GM21825 (cell line): ENCODE measurements around the gene ATN1.

Experiments
- ATAC-seq: cut with Tn5 transposase; IDR thresholded peaks from one replicate; pipeline ENCODE4 v1.9.1; 2021; ENCODE audit warnings: mild to moderate bottlenecking, moderate library complexity; ENCODE audit not compliant: unreplicated experiment

ATN1 gene

DNA sequence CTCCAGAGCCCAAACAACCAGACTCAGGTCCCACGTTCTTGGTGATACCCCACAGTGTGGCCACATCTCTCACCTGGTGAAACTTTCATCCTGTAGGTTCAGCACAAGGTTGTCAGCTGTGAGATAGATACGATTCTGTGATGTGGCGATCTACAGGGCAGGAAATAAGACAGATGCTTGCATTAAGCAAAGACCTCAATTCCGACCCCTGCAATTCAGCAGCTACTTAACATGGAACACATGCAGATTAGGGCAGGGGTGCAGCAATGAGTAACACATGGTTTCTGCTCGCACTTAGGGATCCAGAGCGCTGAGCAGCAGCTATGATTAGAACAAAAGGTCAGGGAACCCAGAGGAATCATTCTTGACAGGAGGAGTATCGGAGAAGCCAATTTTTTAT, 38.6 kb downstream of the ATN1 start:
- ATAC-seq, result no peak

DNA sequence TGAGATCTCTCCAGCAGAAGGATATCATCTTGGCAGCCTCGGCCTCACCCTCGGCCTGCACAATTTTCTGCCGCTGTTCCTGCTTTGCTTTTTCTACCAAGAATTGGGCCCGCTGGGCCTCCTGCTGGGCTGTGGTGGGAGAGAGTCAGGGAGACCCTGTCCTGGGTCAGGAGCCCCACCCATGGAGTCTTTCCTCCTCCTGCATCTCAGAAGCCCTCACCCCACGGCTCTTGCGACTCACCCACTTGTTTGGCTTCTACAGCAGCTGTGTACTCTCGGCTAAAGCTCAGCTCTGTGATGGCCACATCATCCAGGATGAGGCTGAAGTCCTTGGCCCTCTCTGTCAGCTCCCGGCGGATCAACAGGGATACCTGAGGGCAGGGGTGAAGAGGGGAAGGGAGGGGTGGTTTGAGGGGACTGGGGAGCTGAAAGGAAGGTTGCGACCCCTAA, 39.9 kb downstream of the ATN1 start:
- ATAC-seq, result no peak

DNA sequence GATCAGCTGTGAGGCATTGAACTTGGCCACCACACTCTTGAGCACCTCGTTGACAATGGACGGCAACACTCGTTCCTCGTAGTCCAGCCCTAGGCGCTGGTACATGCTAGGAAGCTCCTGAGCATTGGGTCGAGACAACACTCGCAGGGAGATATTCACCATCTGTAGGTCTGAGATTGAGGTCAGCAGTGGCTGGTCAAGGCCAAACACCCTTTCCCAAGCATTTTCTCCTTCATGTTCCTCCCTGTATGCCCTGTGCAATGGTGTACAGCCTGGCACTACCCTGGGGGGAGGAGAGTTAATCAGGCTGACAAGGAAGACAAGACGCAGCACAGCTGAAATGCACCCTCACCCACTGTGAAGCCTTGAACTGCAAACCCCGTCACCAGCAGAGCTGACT, 40.7 kb downstream of the ATN1 start:
- no peak for ATAC-seq

GRCh38 chr12:6970096-6970527, 42.4 kb downstream of the ATN1 start:
- peak; percentile 6 for ATAC-seq

- ATAC-seq, result no peak
Measured at GRCh38 chr12:6974180-6974579, 46.4 kb downstream of the ATN1 start.

DNA sequence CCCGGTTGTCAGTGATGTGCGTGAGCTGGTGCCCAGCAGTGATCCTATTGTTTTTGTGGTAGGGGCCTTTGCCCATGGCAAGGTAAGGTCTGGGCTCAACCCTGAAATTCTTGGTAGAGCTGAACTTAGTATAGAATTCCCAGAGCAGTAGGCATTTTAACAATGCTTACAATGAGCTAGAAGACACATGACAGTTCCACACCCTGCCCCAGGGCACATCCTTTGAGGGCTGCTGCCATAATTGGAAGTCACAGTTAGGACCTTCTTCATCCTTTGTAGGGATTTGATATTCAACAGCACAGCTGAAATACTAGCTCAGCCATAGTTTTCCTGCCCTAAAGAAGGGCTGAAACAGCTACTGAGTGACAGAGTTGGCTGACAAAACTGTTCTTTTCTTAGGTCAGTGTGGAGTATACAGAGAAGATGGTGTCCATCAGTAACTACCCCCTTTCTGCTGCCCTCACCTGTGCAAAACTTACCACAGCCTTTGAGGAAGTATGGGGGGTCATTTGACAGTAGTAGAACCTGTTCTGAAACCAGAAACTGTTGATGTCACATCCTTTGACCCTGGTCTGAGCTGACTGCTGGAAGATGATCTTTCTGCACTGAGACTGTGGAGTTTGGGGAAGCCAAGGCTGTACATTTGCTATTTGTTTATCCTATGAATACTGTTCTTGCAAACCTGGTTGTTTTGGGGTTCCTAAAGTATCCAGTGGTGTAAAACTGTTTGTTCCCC, 47.7 kb downstream of the ATN1 start:
- ATAC-seq, result no peak

- ATAC-seq, result no peak
Measured at GRCh38 chr12:6977653-6978052, 49.9 kb downstream of the ATN1 start.

DNA sequence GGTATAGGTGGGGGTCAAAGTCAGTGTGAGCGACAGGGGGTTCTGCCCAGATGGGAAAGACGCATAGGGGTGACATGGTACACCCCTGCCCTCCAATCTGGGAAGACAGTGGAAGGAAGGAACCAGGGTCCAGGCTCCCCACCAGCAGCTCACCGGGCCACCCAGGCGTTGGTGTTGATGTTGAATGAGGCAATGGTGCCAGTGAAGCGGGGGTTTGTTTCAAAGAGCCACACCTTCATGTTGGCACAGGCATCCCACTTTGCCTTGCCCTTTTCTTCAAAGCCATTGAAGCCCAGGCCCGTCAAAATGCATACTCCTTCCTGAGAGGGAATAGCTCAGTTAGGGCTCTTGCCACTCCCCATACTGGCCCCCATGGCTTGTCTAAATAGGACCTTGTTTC, 50.4 kb downstream of the ATN1 start:
- ATAC-seq, result no peak

DNA sequence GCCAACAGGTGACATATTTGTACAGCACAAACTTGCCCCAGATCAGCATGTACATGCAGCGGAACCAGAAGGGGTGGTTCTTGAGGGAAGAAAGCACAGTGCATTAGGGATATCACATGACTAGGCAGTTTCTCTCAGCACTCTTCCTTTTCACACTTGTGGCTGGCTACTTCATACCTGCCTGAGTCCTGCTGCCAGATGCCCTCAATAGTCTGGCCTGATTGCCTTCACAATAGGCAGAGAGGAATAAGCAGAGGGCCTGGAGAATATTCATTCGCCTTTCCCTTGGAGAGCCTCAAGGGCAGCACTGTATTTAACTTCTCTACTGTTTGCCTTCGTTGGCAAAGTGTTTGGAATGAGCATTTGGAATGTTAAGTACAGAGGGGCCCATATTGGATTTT, 50.9 kb downstream of the ATN1 start:
- no peak for ATAC-seq

- ATAC-seq, result no peak
Measured at GRCh38 chr12:6979021-6979420, 51.3 kb downstream of the ATN1 start.

DNA sequence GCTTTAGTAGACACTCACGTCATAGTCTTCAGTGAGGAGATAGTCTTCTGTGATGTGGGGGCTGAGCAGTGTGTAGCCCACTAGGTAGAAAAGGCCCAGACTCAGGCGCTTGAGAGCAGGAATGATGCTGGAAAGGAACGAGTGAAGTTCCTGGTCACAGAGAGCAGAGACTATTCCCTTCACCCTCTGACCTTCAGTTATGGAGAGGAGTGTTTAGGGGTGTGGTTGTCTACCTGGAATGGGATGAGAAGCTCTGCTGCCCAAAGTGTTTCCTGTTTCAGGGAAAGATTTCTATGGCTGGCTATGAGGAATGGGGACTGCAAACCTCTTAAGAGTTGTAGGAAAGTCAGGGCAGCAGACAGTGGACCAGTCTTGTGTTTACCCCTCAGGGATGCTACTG, 51.7 kb downstream of the ATN1 start:
- ATAC-seq, result no peak

DNA sequence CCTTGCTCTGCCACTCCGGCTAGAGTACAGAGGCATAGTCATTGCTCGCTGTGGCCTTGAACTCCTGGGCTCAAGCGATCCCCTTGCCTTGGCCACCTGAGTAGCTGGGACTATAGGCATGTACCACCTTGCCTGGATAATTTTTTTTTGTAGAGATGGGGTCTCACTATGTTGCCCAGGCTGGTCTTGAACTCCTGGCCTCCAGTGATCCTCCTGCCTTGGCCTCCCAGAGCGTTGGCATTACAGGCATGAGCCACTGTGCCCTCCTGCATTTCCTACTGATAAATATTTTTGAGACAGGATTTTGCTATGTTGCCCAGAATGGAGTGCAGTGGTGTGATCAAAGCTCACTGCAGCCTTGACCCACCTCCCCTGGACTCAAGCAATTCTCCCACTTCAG, 52.3 kb downstream of the ATN1 start:
- no peak for ATAC-seq

DNA sequence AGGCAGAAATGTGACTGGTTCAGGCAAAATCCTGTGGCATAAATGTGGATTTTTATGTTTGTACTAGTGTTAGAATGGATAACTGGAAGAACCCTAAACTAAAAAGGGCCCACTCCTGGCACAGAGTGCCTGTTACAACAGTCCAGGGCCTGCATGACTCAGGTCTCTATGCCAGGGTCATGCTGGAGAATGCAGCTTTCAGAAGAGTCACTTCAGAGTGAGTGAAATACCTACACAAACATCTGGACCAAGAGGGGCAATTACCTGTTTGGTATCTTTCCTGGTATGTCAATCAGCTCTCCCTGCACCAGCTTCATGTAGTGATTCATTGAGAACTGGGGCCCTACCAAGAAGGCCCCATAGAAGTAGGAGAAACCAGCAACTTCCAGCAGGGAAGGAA, 53.0 kb downstream of the ATN1 start:
- ATAC-seq, result no peak

DNA sequence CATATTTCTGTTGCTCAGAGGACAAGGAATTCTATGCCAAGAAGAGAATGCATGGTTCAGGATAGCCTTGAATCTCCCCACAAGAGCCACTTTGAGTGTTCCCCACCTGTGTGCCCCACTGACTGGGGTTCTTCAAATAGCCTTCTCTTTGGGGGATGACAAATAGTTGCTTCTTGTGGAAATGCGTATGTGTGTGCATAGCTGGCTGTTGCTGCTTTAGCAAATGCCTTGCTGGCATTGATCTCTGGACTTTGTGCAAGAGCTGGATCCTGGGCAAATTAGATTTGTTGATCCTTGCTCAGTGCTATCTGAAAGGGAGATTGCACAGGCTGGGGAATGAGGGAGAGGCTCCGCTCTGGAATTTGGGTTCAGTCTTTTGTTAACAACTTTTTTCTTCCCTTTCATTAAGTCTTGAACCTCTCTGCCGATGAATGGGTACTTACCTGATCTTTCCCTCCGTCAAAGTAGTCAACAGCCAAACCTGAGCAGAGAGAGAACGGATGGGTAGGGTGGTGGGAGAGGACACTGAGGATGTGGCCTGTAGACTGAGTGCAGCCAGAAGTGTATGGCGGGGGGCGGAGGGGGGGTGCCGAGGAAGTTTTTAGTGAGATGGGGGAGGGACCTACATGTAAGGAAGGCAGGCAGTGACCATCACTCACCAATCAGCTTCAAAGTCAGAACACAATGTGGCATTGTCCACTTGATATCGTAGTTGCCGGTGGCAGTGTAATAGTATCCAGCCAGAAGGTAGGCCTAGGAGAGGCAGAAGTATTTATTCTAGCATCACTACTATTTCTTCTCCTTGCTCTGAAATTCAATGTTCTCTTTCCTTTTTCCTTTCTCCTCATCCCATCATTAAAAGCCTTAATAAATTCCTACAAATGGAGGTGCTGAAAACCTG, 53.6 kb downstream of the ATN1 start:
- no peak for ATAC-seq

DNA sequence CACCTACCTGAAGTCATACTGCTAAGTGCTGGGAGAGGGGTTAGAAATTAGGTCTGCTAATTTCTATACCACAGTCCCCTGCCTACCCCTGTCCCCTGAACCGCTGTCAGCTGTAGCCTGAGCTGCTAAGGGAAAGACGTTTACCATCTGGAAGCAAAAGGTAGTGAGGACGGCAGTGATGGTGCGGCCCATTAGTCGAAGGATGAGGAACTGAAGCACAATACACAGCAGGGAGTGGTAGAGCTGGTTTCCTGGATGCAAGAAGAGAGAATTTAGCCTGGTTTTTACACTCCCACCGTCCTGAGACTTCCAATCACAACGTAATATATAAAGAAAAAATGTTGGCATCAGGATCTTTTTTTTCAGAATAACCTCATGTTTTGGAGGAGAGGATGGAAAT, 54.8 kb downstream of the ATN1 start:
- no peak for ATAC-seq

DNA sequence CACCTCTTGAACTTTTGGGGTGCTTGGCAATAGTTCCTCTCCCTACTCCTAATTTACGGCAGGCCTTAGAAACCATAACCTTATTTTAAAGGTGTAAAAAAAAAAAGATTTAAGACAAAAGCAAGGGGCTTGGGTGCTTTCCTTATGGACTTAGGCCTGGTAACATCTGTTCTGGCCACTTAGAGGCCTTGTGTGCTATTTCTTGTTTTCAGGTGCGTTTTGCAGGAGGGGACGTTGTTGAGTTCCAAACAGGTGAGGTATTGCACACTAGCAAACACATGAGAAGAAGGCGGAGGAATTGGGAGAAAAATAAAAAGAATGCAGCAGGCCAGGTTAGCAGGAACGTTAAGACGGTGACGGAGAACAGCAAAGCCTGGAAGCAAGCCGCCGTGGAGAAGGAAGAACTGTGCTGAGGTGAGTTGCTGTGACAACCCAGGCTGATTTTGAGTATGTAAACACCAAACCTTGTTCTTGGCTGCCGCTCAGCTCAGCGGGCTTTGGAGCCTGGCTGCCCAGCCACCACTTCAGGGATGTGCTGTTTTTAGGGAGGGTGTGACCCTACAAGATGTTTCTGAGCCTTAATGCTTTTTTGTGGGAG, 60.3 kb downstream of the ATN1 start:
- no peak for ATAC-seq
